ENCODE results near the gene ERP29. TPM values are rescaled to one million over a fixed set of nuclear protein-coding genes. Genes with fewer than 3 reads are reported as not detected.

ERP29 gene
- total RNA-seq, 2 donors from 2014 or later = 152 to 183 TPM

DNA sequence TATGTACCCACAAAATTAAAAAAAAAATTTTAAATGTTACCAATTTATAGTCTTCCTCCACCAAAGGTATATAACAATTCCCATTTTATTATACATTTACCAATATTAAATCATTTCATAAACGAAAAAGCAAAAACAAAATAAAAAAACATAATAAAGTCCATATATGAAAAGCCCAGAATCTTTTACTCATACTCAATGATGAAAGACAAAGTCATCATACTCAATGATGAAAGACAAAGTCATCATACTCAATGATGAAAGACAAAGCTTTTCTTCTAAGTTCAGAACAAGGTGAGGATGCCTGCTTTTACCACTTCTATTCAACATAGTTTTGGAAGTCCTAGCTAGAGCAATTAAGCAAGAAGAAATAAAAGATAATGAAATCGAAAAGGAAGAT is 28.4 kb upstream of the ERP29 start:
- H3K27me3 ChIP-seq (ENCODE audit: control insufficient read depth, insufficient read depth, low read length, poor library complexity, severe bottlenecking) = no peaks in the 10 kb centered on the region
- no peak overlapping the region for H3K9ac ChIP-seq (ENCODE audit: extremely low read depth, low read length, poor library complexity, severe bottlenecking)
- H3K4me3 Mint-ChIP-seq = no peak overlapping the region
- no peaks in the 10 kb centered on the region for H3K9me3 Mint-ChIP-seq
- H3K27me3 Mint-ChIP-seq (ENCODE audit: insufficient read depth) = no peaks in the 10 kb centered on the region
- DNase-seq = no peak
- no peaks in the 10 kb centered on the region for H3K9me3 ChIP-seq (ENCODE audit: control insufficient read depth, low read length)
- no peak overlapping the region for H3K27ac ChIP-seq (ENCODE audit: low read depth, low read length)
- no peak overlapping the region for H3K27ac Mint-ChIP-seq
- WGBS, 2 experiments (ENCODE audit: insufficient coverage in 1 of 2, insufficient read length in 1 of 2) = 84 to 100% methylated on average over 1 to 2 of the region's 2 CpGs
- H3K36me3 ChIP-seq (ENCODE audit: control insufficient read depth, insufficient read depth, low read length) = no peaks in the 10 kb centered on the region
- no peak for TF ChIP-seq CTCF (conservative IDR thresholded peaks at IDR 0.05)
- H3K4me1 ChIP-seq (ENCODE audit: control insufficient read depth, insufficient read depth, low read length) = no peaks in the 10 kb centered on the region
- peaks cover 9% of the 10 kb centered on the region for H3K36me3 Mint-ChIP-seq (ENCODE audit: low read depth)
- H3K4me3 ChIP-seq (ENCODE audit: low read length) = no peak overlapping the region
- H3K4me1 Mint-ChIP-seq = no peaks in the 10 kb centered on the region

- no peak for DNase-seq
- no peak overlapping the region for H3K4me3 ChIP-seq (ENCODE audit: low read length)
- no peak overlapping the region for H3K9ac ChIP-seq (ENCODE audit: extremely low read depth, low read length, poor library complexity, severe bottlenecking)
- peaks cover 21% of the 10 kb centered on the region for H3K36me3 Mint-ChIP-seq (ENCODE audit: low read depth)
- no peaks in the 10 kb centered on the region for H3K4me1 Mint-ChIP-seq
- 97 to 100% methylated on average over 1 to 2 of the region's 2 CpGs for WGBS, 2 experiments (ENCODE audit: insufficient coverage in 1 of 2, insufficient read length in 1 of 2)
- H3K9me3 ChIP-seq (ENCODE audit: control insufficient read depth, low read length) = no peaks in the 10 kb centered on the region
- no peak overlapping the region for H3K4me3 Mint-ChIP-seq
- H3K27ac Mint-ChIP-seq = no peak overlapping the region
- no peaks in the 10 kb centered on the region for H3K9me3 Mint-ChIP-seq
- H3K27me3 Mint-ChIP-seq (ENCODE audit: insufficient read depth) = no peaks in the 10 kb centered on the region
- H3K4me1 ChIP-seq (ENCODE audit: control insufficient read depth, insufficient read depth, low read length) = no peaks in the 10 kb centered on the region
- no peak overlapping the region for H3K27ac ChIP-seq (ENCODE audit: low read depth, low read length)
- H3K36me3 ChIP-seq (ENCODE audit: control insufficient read depth, insufficient read depth, low read length) = no peaks in the 10 kb centered on the region
- no peak for TF ChIP-seq CTCF (conservative IDR thresholded peaks at IDR 0.05)
- H3K27me3 ChIP-seq (ENCODE audit: control insufficient read depth, insufficient read depth, low read length, poor library complexity, severe bottlenecking) = no peaks in the 10 kb centered on the region
Measured at GRCh38 chr12:111991535-111991934, 21.7 kb upstream of the ERP29 start.

GRCh38 chr12:111991946-111992345 is 21.3 kb upstream of the ERP29 start:
- Mint-ChIP-seq H3K36me3 (ENCODE audit: low read depth) (peaks cover 21% of the 10 kb centered on the region), H3K4me3 (no peak overlapping the region), H3K27ac (no peak overlapping the region), H3K27me3 (ENCODE audit: insufficient read depth) (no peaks in the 10 kb centered on the region), H3K9me3 (no peaks in the 10 kb centered on the region), H3K4me1 (no peaks in the 10 kb centered on the region)
- DNase-seq = no peak
- Histone ChIP-seq H3K9me3 (ENCODE audit: control insufficient read depth, low read length) (no peaks in the 10 kb centered on the region), H3K9ac (ENCODE audit: extremely low read depth, low read length, poor library complexity, severe bottlenecking) (no peak overlapping the region), H3K4me1 (ENCODE audit: control insufficient read depth, insufficient read depth, low read length) (no peaks in the 10 kb centered on the region), H3K36me3 (ENCODE audit: control insufficient read depth, insufficient read depth, low read length) (no peaks in the 10 kb centered on the region), H3K27me3 (ENCODE audit: control insufficient read depth, insufficient read depth, low read length, poor library complexity, severe bottlenecking) (no peaks in the 10 kb centered on the region), H3K4me3 (ENCODE audit: low read length) (no peak overlapping the region), H3K27ac (ENCODE audit: low read depth, low read length) (no peak overlapping the region)
- WGBS, 2 experiments (ENCODE audit: insufficient coverage in 1 of 2, insufficient read length in 1 of 2) = 86% methylated on average over 4 of the region's 4 CpGs; no CpG with 5 or more reads in 1 of the 2 experiments
- TF ChIP-seq CTCF (conservative IDR thresholded peaks at IDR 0.05) = no peak

Measured in endodermal cell (in vitro differentiated cells).